ENCODE data around the gene SPRYD4.

The SPRYD4 gene

GRCh38 chr12:56522411-56523193 lies 54.2 kb downstream of the SPRYD4 start:
- DNase-seq = no peak

DNA sequence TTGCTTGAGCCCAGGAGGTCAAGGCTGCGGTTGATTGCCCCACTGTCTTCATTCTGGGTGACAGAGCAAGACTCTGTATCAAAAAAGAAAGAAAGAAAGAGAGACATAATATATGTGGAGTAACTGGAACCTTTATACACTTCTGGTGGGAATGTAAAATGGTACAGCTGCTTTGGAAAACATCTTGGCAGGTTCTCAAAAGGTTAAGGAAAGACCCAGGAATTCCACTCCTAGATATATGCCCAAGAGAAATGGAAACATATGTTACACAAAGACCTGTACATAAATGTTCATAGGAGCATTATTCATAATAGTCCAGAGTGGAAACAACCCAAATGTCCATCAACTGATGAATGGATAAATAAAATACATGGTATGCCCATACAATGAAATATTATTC lies 60.5 kb downstream of the SPRYD4 start:
- no peak for DNase-seq

All from NCI-H1930 (cell line).